Uterus (tissue), 4 donors: Measurements from ENCODE around the gene BSPH1. TPM values are rescaled to one million over a fixed set of nuclear protein-coding genes. Genes with fewer than 3 reads are reported as not detected.
"Not testable (repeated sequence)": the region's sequence is repeated elsewhere in the genome, so short reads cannot be mapped to it uniquely, and the experiment has no call there.

Experiments used
- DNase-seq, 2 donors: peaks; one replicate each; pipeline ENCODE4 v3.0.0-alpha.2; 2019 to 2020
- H3K27ac ChIP-seq, 2 donors: fragments of 200-600 bp; sonication (generic); 1 replicate in 1 of 2; 2 replicates in 1 of 2; pipeline ENCODE4 v1.5.1; 2016 to 2018
- H3K27me3 ChIP-seq, 2 donors: fragments of 200-600 bp; sonication (generic); one replicate each; pipeline ENCODE4 v1.5.1; 2018 to 2019; ENCODE audit warnings: control low read depth in 1 of 2
- H3K36me3 ChIP-seq, 2 donors: fragments of 200-600 bp; sonication (generic); one replicate each; pipeline ENCODE4 v1.5.1; 2019; ENCODE audit warnings: control low read depth in 1 of 2
- H3K4me1 ChIP-seq, 2 donors: fragments of 200-600 bp; sonication (generic); one replicate each; pipeline ENCODE4 v1.5.1; 2018 to 2019; ENCODE audit warnings: control low read depth in 1 of 2
- H3K4me3 ChIP-seq, 2 donors: fragments of 200-600 bp; sonication (generic); 1 replicate in 1 of 2; 2 replicates in 1 of 2; pipeline ENCODE4 v1.5.1; 2018 to 2019; ENCODE audit warnings: mild to moderate bottlenecking in 1 of 2
- H3K9me3 ChIP-seq, 2 donors: fragments of 200-600 bp; sonication (generic); one replicate each; pipeline ENCODE4 v1.5.1; 2019; ENCODE audit warnings: control low read depth in 1 of 2
- CTCF ChIP-seq, 4 experiments: fragments of 200-600 bp in 2 of 4; fragments of 450-650 bp in 2 of 4; sonication (generic) in 2 of 4; IDR thresholded peaks; one replicate each; pipeline ENCODE4 v1.5.1; 2016 to 2019; ENCODE audit warnings: antibody characterized with exemption in 4 of 4, mild to moderate bottlenecking in 2 of 4, moderate library complexity in 1 of 4
- intact Hi-C: fragments of 100-400 bp; cut with DNase I; formaldehyde crosslinking; loops from one replicate; pipeline ENCODE4 v1.15.1; 2023; ENCODE audit warnings: low total_unique reads
- total RNA-seq, 4 donors: library from RNA; depleted of rRNA in 3 of 4; stranded (reverse); fragments of >200 nt in 3 of 4; gene quantifications; one replicate each; pipeline versions ENCODE4 v1.1.0 to v1.2.4, GENCODE V29; 2014 to 2023
- donor health status: DM: yes; HTN: yes; CAD: no.

BSPH1 gene
- total RNA-seq, 4 donors from 2014 or later = not detected

- H3K27me3 ChIP-seq, H3K4me1 ChIP-seq, H3K4me3 ChIP-seq, DNase-seq, H3K27ac ChIP-seq, H3K36me3 ChIP-seq, intact Hi-C loops, H3K9me3 ChIP-seq: not testable (repeated sequence)
- peak in 3 of 4 experiments; percentile 16 to 53 (median 42) for TF ChIP-seq CTCF (IDR thresholded peaks at IDR 0.05)
Measured at GRCh38 chr19:47920107-47920506, 71.9 kb downstream of the BSPH1 start.

Other genes with a start within 250 kb of the BSPH1 start
- gene NOP53, start 246.6 kb downstream of the BSPH1 start, total RNA-seq = 100 to 1,000 TPM; 116 to 555 (median 444) TPM
- 1,000 to 10,000 TPM in 1 of 4 donors, 100 to 1,000 TPM in 3; 173 to 1,323 (median 512) TPM for gene SELENOW, start 213.5 kb downstream of the BSPH1 start, total RNA-seq
- gene TPRX1, start 187.6 kb downstream of the BSPH1 start, total RNA-seq = not detected
- gene CRX, start 170.2 kb downstream of the BSPH1 start, total RNA-seq = not detected
- gene TPRX2, start 132.9 kb downstream of the BSPH1 start, total RNA-seq = not detected
- gene SULT2A1, start 105.9 kb downstream of the BSPH1 start, total RNA-seq = not detected
- not detected for gene ELSPBP1, start 2.5 kb upstream of the BSPH1 start, total RNA-seq
- gene CABP5, start 51.9 kb upstream of the BSPH1 start, total RNA-seq = not detected
- gene PLA2G4C, start 118.6 kb upstream of the BSPH1 start, total RNA-seq = 10 to 100 TPM in 1 of 4 donors, 1 to 10 TPM in 3; 2.1 to 15.6 (median 5.3) TPM
- gene LIG1, start 178.2 kb upstream of the BSPH1 start, total RNA-seq = 10 to 100 TPM in 3 of 4 donors, 1 to 10 TPM in 1; 5.9 to 96.1 (median 28.1) TPM
- 10 to 100 TPM in 1 of 4 donors, 1 to 10 TPM in 2, under 1 TPM in 1; 0.59 to 13.2 (median 4.2) TPM for gene ZSWIM9, start 178.5 kb upstream of the BSPH1 start, total RNA-seq